HK-2 (cell line): ENCODE data around the gene COLEC11.
"Not testable (repeated sequence)": the region's sequence is repeated elsewhere in the genome, so short reads cannot be mapped to it uniquely, and the experiment has no call there.

Experiments
- DNase-seq: peaks from one replicate; pipeline ENCODE4 v3.0.0-alpha.2; 2018; ENCODE audit not compliant: unreplicated experiment

COLEC11 gene

DNA sequence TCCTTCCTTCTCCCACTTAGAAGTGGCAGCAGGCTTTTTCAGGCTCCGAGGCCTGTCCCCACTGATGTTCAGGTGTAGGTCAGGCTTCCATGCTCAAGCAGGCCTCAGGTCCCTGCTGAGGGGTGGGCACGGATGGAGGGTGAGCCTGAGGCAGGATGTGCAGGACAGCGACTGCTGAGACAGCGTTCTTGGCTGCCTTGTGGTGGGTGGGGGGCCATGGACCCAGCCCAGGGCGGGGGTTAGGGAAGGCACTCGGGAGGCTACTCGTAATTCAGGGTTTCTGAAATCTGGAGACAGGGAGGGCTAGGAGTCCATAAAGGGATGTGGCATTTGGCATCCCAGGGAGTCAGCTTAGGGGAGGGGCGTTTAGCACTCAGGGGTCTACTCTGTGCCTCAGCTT, 30.3 kb downstream of the COLEC11 start:
- no peak for DNase-seq

DNA sequence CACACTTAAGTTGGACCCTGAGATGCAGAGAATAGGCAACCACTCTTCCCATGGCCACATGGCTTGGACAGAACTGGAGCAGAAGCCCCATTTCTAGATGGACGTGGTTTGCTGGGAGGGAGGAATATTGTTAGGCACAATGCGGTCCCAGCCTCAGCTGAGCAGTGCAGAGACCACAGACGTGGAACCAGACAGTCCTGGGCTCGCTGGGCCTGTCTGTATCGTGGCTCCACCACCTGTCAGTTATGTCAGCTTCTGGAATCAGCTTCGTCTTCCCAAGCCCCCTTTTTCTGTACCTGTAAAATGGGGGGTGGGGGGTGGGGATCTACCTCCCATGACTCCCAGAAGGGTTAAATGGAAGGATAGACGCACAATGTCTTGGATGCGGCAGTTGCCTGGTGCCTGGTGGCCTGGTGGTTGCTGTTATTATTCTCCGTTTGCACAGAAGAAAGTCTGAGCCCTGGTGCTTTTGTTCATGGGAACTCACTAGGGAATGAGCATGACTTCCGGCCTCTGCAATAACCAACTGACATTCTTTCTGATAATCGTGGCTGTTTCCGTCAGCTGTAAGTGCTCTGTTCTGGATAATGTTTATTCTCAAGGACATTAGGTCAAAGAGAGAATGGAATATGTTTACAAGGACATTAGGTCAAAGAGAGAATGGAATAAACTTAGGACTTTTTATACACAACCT, 31.4 kb downstream of the COLEC11 start:
- no peak for DNase-seq

DNA sequence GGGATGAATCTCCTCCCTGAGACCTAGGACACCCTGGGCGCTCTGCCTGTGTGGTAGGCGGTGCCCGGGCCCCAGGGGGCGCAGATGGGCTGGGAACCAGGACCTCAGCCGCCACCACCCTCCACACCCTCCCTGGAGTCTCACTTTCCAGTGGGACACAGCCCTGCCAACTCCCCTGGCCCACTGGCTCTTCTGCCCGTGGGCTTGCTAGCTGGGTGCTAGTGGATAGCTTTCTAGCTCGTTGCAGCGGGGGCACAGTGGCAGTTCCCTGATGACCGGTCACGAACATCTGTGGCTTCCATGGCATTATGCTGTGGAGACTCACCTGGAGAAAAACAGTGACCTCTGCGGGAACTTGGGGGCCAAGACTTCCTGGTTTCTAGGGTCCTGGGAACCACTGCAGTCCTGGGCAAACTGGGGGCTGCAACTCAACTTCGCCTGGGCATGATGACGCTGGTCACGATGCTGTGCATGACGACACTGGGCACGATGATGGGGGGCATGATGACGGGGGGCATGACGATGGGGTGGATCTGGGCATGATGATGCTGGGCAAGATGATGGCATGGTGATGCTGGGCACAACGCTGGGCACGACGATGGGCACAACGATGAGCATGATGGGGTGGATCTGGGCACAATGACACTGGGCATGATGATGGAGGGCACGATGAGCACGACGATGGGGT, 32.0 kb downstream of the COLEC11 start:
- DNase-seq: no peak

DNA sequence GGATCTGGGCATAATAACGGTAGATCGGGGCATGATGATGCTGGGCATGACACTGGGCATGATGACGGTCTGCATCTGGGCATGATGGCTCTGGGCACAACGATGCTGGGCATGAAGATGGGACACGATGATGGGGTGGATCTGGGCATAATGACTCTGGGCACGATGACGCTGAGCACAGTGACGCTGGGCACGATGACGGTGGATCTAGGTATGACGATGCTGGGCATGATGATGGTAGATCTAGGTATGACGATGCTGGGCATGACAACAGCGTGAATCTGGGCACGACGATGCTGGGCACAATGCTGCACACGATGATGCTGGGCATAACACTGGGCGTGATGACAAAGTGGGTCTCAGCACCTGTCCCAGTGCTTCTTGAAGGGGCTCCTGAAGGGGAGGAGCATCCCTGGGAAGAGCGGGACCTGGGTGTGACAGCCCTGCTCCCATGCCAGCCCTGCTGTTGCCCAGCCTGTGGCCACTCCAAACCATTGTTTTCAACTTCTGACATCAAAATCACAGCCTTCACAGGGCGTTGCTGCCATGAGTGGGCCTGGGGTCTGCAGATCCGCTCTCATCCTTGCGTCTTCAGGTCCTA, 32.7 kb downstream of the COLEC11 start:
- DNase-seq: no peak

DNA sequence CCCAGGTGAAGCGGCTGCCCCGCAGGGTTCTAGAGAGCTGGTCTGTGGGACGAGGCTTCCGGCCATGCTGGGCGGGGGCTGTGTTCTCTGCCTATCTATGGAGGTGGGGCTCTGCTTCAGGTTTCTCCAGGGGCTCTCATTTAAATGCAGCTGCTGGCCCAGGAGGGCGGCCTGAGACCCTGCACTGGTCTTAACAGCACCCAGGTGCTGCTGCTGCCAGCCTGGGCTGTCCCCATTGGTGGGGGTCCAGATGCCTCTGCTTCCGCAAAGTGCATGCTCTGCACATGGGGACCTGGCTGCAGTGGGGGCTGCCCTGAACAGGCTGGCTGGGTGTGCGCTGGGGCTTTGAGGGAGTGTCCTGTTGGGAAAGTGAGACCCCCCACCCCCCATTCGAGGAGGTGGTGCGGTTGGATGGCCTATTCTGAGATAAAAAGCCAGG, 33.3 kb downstream of the COLEC11 start:
- DNase-seq: no peak

DNA sequence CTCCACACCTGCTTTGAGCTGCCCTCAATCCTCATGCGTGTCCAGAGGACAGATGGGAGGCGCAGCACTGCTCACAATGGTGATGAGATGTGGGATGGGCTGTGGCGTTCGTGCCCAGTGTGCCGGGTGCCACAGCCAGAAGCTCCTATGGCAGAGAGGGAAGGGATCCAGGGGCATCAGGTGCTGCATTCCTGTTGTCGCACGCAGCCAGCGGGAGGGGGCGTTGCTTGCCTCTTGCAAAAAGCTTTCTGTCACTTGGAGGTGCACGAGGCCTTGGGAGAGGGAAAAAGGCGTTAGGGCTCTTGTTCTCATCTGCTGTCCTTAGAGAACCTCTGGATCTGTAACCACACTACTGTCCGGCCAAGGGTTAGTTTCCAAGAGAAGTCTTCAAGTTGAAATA, 33.9 kb downstream of the COLEC11 start:
- DNase-seq: no peak

DNA sequence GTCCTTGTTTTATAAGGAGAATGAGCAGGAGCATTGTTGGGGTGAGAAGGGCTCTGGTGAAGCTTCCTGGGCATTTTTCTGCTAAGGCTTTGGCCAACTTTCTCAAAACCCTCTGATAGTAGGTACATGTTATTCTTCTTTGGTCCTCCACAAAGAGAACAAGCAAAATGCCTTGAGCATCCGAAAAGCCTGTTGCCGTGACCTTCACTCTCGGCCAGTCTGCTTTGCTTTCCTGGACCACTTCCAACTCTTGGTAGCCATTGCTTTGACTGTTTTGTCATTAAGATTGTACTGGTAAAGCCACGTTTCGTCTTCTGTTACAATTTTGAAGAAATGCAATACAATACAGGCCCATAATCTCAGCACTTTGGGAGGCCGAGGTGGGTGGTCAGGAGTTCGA, 35.7 kb downstream of the COLEC11 start:
- no peak for DNase-seq

DNA sequence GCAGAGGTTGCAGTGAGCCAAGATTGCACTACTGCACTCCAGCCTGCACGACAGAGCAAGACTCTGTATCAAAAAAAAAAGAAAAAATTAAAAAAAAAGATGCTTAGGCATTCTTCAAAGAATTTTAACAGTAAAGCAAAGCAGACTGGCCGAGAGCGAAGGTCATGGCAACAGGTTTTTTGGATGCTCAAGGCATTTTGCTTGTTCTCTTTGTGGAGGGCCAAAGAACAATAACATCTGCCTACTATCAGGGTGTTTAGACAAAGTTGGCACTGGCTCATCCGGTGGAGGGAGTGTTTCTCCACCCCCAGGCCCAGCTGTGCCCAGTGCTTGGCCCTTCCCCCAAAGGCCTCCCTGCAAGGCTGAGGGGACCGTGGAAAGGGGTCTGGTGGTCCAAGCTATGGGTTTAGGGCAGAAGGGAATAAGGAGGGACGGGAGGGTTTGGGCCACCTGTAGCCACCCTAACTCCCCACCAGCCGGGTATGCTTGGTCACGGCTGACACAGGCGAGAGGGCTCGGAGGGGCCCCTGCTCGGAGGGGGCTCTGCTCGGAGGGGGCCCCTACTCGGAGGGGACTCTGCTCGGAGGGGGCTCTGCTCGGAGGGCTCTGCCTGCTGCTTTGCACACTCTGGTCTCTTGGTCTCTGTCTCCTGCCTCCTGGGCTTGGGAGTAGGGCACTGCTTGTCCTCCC, 36.4 kb downstream of the COLEC11 start:
- no peak for DNase-seq

DNA sequence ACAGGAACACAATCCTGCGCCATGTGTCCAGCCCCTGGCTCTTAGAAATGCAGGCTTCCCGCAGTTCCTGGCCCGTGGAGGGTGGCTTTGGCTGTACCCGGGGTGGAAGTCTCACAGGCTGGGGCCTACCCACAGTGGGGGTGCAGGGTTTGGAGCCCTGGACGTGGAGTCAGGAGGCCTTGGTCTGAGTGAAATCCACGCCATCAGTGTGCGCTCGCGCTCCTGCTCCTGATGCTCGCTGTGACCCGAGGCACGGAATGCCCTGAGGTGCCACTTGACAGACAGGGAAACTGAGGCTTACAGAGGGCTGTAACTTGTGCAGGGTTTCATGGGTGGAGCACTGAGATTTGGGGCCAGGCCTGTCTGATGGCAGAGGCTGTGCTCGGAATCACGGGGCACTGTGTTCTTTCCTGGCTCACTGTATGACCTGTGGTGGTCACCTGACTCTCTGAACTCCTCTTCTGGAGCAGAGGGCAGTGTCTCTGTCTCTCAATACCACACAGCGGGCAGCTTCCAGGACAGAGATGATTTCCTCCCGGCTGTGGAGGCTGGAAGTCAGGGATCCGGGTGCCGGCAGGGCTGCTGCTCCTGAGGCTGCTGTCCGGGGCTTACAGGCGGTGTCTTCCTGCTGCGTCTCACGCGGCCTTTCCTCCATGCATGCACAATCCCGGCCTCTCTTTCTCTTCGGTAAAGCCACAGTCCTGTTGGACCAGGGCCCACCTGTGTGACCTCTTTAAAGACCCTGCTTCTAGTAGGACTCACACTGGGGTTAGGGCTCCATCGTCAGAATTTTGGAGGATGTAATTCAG, 37.1 kb downstream of the COLEC11 start:
- DNase-seq: no peak

DNA sequence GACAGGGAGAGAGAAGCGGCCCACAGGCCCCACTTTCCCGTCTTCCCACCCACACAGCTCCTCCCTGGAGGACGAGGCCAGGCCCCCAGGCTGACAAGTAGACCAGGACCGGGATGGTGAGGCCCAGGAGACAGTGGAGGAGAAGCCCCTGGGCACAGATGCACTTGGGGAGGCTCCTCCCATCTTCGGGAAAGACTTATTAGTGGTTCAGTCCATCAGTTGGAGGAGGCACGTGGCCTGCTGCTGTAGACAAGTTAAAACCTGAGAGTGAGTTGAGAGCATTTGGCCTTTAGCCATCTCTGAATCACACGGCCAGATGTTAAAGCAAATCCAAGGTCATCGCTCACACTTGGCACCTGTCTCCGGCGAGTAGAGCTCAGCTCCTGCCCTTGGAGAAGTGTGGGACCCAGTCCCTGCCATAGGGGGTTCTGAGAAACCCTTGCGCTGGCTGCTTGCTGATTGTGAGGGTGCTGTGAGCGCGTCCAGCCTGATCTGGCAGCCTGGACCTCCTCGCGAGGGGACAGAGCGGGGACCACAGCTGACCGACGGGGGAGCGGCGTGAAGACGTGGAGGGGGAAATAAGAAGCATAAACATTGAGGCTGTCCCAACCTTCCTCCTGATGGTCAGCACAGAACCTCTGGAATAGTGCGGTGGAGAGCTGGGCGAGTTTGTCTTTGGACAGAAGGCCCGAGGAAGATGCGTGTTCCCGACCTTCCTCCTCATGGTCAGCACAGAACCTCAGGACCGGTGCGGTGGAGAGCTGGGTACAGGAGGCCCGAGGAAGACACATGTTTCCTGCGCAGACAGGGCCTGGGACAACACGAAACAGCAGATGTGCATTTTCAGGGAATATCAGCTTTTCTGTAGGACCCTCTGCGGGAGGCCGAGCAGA, 38.4 kb downstream of the COLEC11 start:
- no peak for DNase-seq

DNA sequence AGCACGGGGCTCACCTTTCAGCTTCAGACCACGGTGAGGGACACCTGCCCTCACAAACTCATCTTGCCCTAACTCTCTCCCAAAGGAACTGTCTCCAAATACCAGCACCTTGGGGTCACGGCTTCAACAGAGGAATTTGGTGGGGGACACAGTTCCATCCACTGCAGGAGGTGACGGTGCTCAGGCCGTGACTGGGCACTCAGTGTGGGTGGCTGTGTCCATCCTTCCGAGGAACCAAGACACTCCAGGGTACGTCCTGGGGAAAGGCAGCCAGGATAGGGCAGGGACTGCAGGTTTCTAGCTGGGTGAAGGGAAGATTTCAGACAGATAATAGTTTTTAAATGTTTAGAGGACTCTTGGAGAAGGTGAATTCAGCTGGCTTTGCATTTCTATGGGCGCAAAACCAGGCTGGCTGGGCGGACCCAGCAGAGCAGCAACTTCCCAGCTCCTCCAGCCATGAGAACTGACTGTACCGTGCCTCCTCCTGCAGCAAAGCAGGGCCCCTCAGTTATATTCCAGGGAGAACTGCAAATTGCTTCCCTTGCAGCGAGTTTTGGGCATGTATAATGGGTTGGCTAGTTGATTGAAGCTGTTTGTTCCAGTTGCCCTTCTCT, 39.2 kb downstream of the COLEC11 start:
- no peak for DNase-seq

DNA sequence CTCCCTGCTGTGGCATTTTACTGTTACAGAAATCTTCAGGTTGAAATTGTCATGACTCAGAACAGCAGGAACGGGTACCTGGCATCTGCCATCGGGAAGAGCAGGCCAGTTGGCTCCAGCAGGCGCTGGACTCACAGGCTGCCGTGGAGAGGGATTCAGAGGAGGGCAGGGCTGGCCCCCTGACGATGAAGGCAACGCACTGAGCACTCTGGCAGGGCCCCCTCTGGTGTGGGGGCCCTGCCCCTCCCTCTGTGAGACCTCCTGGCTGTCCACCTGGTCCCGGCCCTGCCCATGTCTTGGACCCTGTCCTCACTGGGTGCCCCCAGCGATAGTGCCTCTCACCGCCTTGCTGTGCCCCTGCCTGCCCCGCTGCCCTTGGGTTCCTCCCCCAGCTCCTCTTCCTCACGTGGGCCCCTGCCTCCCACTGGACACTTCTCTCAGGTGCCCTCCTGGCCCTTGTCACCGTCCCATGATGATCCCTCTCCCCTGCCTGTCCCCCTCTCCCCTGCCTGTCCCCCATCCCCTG, 39.7 kb downstream of the COLEC11 start:
- no peak for DNase-seq

DNA sequence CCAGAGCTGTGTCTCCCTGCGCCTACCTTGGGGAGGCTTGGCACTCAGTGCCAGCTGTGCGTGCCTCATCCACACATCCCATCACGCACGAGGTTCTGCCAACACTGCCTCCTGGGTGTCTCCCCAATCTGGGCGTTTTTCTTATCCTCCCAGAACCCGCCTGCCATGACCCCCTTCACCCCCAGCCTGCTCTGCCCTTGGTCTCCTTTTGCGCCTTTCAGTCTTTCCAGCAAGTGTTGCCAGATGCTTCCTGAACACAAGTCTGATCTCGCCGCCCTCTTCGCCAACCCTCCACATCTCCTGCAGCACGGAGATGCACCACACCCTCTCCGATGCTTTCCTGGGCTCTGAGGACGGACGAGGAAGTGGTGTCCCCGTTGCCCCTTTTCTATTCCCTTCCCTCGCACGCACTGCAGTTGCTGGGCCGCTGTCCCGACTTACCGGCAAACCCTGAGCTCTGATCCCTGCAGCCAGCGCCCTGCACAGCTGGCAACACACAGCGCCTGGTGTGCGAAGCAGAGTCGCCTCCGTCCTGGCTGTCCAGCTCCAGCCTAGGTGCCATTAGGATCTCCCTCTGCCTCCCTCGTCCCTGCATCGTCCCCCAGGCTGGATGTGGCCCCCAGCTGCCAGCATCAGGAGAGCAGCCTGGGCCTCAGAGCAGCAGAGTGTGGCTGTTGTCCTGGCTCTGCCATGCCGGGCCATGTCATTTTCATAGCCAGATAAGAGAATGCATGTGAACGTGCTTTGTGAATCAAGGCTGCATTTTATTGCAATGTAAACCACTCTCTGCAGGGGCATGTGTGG, 40.5 kb downstream of the COLEC11 start:
- DNase-seq: no peak

DNA sequence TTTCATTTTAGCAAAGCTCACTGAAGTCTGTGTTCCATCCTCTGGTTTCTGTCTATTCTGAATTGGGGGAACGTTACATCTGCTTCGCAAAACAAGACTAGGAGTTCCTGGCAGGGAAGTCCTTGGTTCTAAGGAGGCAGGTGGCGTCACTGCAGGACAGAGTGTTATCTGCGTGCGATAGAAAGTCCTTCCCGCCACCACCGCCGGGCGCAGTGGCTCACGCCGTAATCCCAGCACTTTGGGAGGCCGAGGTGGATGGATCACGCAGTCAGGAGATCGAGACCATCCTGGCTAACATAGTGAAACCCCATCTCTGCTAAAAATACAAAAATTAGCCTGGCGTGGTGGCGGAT, 41.0 kb downstream of the COLEC11 start:
- DNase-seq: not testable (repeated sequence)

DNA sequence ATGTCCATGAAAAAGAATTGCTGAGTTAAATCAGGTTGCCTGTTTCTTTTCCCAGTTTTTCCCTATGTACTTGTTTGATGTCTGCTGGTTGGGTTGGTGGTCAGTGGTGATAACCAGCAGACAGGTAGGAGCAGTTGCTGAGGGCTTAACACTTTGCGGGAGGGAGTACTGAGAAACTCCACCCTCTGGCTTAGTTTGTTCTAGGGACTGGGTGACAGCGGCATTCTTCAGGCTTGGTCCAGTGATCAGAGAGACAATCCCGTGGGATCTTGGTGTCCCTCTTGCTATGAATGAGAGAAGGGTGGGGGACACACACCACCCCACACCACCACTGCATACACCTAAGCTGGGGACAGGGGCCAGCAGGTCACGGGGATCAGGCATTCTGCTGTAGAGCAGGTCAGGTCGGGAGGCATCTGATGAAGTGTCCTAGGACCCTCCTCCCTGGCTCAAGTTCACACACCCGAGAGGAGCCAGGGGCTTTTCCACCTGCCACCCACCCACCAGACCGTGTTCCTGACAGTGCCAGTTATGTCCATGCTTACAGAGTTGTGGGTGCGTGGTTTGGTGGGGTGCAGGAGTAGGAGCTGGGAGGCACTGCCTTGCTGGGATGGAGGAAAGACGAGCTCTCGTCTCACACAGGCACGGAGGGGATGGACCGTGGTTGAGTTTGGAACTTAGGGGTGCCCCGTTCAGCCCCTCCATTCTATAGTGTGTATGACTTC, 41.8 kb downstream of the COLEC11 start:
- DNase-seq: no peak

DNA sequence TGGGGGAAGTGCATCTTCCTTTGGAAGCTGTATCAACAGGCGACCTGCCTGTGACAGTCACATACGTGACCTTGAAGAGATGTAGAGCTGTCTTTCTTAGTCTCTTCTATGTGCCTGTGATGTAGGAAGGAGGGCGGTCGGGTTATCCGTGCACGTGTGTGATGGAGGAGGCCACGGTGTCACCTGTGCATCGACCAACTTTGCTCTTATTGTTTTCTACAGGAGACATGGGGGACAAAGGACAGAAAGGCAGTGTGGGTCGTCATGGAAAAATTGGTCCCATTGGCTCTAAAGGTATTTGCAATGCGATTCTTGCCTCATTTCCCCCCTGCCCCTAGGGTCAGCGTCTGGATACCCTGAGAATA, 42.4 kb downstream of the COLEC11 start:
- no peak for DNase-seq

DNA sequence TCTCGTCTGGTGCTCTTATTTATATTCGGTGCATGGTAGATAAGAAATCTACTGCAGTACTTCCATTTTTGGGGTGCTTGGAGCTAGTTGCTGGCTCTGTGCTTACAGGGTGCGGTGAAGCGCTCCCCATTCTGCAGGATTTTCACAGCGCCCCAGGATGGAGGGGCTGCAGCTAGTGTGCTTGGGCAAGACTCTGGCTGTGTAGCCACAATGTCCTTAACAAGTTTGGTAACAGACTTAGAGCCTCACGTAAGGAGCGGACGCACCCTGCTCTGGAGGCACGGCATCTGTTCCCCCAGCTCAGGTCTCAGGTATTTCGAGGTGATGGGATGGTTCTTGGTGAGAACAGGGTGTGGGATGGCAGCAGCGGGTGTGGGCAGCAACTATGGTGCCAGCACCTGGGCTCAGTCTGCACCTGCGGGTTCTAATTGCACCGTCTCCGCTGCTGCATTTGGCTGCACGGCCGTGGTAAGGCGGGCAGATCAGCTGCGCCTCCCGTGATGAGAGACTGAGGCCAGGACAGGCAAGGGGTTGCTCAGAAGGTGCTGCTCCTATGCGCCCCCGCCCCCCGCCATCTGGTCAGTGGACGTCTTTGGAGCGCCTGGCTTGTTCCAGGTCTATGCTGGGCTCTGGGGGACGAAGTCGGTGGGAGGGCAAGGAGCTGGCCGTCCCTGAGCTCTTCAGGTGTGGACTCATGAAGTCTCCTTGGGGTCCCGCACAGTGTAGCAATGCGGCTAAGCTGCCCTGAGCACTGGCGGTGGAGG, 43.0 kb downstream of the COLEC11 start:
- no peak for DNase-seq

DNA sequence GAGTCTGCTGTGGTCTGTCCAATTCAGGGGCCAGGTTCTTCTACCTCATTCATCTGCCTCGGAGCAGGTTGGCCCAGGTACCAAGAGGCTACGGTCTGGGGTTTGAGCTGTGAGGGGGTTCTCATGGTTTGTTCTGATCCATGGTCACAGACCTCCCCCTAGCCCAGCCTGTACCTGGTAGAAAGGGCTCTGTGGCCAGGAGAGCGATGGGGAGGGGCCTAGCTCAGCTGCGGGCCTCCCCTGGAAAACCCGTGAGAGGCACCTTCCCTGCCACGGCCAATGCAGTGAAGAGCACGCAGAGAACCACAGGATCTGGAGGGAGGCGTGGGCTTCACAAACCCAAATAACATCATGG, 43.5 kb downstream of the COLEC11 start:
- no peak for DNase-seq
